GM21447 (cell line): Measurements from ENCODE around the gene IPO11.
"Not testable (repeated sequence)": the region's sequence is repeated elsewhere in the genome, so short reads cannot be mapped to it uniquely, and the experiment has no call there.

ENCODE experiments used
- ATAC-seq: cut with Tn5 transposase; IDR thresholded peaks from one replicate; pipeline ENCODE4 v1.9.1; 2021; ENCODE audit not compliant: unreplicated experiment

The IPO11 gene

DNA sequence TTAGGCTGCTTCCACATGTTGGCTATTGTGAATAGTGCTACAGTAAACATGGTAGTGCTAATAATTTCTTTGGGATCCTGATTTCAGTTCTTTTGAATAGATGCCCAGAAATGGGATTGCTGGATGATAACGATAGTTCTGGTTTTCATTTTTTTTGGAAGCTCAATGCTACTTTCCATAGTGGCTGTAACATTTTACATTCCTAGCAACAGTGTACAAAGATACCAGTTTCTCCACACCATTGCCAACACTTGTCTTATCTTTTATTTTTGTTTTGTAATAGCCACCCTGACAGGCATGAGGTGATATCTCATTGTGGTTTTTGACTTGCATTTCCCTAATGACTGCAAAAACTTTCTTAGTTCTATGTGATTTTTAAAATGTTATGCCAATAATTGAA, 97.2 kb downstream of the IPO11 start:
- no peak for ATAC-seq

DNA sequence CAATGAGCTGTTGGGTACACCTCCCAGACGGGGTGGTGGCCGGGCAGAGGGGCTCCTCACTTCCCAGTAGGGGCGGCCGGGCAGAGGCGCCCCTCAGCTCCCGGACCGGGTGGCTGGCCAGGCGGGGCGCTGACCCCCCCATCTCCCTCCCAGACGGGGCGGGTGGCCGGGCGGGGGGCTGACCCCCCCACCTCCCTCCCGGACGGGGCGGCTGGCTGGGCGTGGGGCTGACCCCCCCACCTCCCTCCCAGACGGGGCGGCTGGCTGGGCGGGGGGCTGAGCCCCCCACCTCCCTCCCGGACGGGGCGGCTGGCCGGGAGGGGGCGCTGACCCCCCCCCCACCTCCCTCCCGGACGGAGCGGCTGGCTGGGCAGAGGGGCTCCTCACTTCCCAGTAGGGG, 100.5 kb downstream of the IPO11 start:
- ATAC-seq = not testable (repeated sequence)

- no peak for ATAC-seq
Observed at GRCh38 chr5:62514510-62515119, 102.1 kb downstream of the IPO11 start.

DNA sequence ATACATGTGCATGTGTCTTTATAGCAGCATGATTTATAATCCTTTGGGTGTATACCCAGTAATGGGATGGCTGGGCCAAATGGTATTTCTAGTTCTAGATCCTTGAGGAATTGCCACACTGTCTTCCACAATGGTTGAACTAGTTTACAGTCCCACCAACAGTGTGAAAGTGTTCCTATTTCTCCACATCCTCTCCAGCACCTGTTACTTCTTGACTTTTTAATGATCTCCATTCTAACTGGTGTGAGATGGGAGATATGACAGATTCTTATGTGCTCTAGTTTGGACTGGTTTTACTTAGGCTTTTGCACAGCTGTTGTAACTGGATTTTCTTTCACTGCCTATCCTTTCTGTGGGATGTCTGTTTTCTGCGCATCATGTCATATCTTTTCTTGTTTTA, 108.2 kb downstream of the IPO11 start:
- not testable (repeated sequence) for ATAC-seq

DNA sequence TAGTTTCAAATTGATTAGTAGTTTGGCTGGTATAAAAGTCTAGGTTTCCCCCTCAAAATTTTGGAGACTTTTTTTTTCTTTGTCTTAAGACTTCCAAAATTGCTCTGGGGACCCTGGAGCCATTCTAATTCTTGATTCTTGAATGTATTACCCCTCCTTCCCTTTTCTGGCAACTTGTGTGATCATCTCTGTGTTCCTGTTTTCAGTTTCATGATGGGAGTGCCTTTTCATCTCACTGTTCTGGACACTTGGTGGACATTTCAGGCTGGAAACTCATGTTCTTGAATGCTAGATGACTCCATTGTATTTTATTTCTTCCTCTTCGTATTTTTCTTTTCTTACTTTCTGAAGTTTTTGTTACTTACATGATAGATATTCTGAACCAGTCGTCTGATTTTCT, 108.8 kb downstream of the IPO11 start:
- no peak for ATAC-seq

DNA sequence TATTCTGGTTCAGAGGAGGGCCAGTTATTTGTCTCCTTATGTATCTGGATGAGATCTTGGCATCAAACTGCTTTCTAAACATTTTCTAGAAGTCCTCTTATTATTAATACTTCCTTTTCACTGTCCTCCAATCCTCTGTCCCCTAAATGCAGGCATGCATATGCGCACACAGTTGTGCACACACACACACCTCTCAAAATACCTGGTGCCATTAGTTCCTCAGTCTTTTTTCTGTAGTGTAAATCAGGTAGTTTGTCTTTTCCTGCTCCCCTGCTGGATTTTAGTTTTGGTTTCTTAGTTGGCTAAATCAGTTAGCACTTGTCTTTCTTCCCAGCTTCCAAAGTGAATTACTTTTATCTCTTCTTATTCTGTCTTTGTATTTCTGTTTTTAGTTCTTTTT, 110.2 kb downstream of the IPO11 start:
- ATAC-seq = no peak

DNA sequence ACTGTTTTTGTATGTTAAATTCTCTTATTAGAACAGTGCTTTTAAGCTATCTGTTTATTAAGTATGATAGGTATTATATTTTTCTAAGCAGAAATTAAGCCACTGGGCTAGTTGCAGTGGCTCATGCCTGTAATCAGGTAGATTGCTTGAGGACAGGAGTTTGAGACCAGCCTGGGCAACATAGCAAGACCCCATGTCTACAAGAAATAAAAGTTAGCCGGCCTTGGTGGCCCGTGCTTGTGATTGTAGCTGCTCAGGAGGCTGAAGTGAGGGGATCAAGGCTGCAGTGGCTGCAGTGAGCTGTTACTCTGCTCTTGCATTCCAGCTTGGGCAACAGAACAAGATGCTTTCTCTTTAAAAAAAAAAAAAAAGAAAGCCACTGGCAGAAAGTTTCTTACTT, 121.0 kb downstream of the IPO11 start:
- no peak for ATAC-seq

GRCh38 chr5:62534461-62535236, 122.1 kb downstream of the IPO11 start:
- no peak for ATAC-seq

DNA sequence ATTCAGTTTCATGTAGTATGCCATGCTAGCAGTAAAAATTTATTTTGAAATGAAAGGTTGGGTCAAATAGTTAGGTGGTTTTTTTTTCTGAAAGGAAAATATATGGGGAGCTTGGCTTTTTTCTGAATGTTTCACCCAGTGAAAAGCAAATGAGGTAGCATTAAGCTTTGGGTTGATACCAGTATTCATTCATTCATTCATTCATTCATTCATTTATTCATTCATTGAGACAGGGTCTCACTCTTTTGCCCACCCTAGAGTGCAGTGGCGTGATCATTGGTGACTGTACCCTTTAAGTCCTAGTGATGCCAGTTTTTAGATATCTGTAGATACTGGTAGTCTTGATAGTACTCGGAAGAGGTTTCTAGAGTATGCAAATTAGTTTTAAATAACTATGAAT, 123.7 kb downstream of the IPO11 start:
- no peak for ATAC-seq

- no peak for ATAC-seq
Observed at GRCh38 chr5:62536783-62537182, 124.2 kb downstream of the IPO11 start.

DNA sequence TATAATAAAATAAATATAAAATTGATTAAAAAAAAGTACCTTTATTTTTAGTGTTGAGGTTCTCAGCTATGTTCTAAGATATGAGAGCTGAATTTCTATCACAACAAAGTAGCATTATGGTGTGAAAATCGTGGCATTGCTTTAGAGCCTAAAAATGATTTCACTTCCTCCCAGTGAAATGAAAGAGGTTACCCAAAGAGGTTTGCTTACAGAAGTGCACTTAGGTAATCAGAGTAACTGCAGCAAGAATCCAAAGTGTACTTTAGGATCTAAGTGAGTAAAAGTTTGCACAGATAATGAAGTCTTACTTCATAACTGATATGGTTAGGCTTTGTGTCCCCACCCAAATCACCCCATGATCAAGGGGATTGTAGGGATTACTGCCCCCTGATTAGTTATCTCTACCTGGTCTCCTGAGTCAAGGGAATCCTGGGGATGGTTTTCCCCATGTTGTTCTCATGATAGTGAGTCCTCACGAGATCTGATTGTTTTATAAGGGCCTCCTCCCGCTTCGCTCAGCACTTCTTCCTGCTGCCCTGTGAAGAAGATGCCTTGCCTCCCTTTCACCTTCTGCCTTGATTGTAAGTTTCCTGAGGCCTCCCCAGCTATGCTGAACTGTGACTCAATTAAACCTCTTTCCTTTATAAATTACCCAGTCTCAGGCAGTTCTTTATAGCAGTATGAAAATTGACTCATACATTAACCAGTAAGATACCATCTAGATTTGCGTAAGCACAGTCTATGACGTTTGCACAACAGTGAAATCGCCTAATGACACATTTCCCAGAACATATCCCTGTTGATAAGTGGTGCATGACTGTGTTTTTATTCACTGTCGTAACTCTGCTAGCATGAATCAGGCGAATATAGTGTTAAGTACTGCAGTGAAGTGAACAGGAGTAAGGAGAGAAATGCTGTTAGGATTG, 125.7 kb downstream of the IPO11 start:
- no peak for ATAC-seq

GRCh38 chr5:62542720-62543119, 130.2 kb downstream of the IPO11 start:
- no peak for ATAC-seq

DNA sequence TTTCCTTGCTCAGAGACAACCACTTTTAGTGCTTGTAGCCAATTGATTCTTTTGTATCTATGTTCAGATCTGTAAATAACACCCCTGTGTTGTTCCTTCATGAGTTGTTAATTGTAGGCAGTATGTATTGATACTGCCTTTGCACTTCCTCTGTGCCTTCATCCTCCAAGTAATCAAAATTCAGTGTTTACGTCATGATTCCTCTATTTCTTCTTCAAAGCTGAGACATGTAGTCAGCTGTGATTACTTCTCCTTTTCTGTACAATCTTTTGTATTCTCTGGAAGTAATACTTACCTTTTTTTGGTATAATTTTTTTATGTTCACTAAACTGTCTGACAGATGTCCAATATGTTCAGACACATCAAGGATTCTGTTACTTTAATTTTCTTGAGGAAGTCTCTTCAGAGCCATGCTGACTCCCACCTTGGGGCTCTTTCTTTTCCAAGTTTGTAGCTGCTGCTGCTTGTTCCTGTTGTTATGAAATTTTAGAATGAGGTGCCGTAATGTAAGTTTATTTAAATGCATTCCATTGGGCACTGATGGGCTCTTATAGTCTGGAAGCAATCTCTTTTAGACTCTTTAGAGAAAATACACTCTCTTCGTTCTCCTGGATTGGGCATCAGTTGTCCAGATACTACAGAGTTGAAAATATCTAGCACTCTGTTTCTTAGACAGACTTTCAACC, 135.5 kb downstream of the IPO11 start:
- ATAC-seq = no peak

GRCh38 chr5:62550103-62550502, 137.5 kb downstream of the IPO11 start:
- ATAC-seq = no peak

- no peak for ATAC-seq
Observed at GRCh38 chr5:62555930-62556329, 143.4 kb downstream of the IPO11 start.

DNA sequence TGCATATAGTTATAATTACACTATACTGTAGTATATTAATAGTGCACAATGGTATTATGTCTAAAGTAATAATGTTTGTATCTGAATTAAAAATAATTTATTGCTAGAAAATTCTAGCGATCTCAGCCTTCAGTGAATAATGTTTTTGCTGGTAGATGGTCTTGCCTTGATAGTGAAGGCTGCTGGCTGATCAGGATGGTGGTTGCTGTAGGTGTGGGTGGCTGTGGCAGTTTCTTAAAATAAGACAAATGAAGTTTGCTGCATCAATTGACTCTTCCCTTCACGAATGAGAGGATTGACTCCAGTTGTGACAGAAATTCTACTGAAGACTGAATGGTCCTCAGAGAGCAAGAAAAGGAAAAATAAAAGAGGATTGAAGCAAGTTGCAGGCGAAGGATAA, 146.4 kb downstream of the IPO11 start:
- no peak for ATAC-seq

DNA sequence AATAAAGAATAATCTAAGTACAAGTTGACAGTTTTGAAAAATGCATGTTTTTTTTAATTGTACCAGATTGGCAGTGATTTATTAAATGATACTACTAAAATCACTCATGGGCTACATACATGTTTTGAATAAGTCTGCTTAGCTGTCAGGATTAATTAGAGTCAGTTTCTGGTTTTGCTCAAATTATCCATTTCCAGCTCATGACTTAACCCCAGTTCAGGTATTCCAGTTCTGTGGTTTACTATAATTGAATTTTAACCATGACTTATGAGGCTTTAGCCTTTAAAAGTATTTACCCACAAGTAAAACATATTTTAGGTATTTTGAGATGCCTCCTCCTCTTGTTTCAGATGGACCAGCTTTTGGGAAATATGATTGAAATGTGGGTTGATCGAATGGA, 148.2 kb downstream of the IPO11 start:
- no peak for ATAC-seq

GRCh38 chr5:62561896-62562295, 149.3 kb downstream of the IPO11 start:
- no peak for ATAC-seq

- ATAC-seq = no peak
Observed at GRCh38 chr5:62562867-62563266, 150.3 kb downstream of the IPO11 start.

DNA sequence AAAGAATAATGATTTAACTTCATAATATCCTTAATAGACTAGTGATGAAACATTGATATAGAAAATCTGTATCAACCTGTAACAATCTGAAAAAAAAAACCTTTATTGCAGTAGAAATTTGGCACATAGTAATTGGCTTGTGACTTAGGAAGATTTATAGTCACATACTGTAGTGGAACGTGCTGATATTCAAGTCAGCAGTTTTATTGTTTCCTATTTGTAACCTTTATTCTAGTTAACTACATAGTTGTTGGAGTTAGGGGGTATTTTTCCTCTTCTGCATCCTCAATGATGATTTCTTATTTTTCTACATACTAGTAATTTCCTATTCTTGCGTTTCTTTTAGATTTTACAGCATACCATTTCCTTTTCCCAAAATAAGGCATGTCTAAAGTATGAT, 151.5 kb downstream of the IPO11 start:
- ATAC-seq = no peak

- not testable (repeated sequence) for ATAC-seq
Observed at GRCh38 chr5:62565740-62566139, 153.2 kb downstream of the IPO11 start.
